Measurements from ENCODE around the gene MRPS27.

MRPS27 gene

DNA sequence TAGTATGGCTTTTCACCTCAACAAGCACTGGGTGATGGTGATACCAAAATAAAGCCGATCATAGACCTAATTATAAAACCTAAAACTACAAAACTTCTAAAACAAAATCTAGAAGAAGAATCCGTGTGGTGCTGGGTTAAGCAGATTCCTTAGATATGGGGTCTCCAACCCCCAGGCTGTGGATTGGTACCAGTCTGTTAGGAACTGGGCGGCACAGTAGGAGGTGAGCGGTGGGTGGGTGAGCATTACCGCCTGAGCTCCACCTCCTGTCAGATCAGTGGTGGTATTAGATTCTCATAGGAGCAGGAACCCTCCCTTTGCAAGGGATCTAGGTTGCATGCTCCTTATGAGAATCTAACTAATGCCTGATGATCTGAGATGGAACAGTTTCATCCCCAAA, 33.2 kb downstream of the MRPS27 start:
- TF ChIP-seq, protein P1, sequence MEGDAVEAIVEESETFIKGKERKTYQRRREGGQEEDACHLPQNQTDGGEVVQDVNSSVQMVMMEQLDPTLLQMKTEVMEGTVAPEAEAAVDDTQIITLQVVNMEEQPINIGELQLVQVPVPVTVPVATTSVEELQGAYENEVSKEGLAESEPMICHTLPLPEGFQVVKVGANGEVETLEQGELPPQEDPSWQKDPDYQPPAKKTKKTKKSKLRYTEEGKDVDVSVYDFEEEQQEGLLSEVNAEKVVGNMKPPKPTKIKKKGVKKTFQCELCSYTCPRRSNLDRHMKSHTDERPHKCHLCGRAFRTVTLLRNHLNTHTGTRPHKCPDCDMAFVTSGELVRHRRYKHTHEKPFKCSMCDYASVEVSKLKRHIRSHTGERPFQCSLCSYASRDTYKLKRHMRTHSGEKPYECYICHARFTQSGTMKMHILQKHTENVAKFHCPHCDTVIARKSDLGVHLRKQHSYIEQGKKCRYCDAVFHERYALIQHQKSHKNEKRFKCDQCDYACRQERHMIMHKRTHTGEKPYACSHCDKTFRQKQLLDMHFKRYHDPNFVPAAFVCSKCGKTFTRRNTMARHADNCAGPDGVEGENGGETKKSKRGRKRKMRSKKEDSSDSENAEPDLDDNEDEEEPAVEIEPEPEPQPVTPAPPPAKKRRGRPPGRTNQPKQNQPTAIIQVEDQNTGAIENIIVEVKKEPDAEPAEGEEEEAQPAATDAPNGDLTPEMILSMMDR (IDR thresholded peaks at IDR 0.05; ENCODE audit: control insufficient read depth, insufficient read depth, low read depth, low read length, missing control alignments) = no peak
- H3K4me3 ChIP-seq (ENCODE audit: control insufficient read depth, low read depth, low read length) = no peak overlapping the region

DNA sequence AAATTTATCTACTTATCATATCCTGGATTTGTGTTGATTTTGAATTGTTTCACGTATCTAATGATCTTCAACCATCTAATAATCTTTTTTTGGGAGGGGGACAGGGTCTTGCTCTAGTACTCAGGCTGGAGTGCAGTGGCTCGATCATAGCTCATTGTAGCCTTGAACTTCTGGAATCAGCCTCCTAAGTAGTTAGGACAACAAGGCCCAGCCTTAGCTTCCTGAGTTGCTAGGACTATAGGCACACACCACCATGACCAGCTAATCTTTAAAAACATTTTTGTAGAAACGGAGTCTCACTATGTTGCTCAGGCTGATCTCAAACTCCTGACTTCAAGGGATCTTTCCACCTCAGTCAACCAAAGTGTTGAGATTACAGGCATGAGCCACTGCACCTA, 34.6 kb downstream of the MRPS27 start:
- DNase-seq (ENCODE audit: low read depth) = no peak
- no peak overlapping the region for H3K4me3 ChIP-seq (ENCODE audit: control insufficient read depth, low read depth, low read length)
- TF ChIP-seq, protein P1 (IDR thresholded peaks at IDR 0.05; ENCODE audit: control insufficient read depth, insufficient read depth, low read depth, low read length, missing control alignments) = no peak

More for the DNA sequence above, 33.2 kb downstream of the MRPS27 start:
- no peak for DNase-seq (ENCODE audit: low read depth)

DNA sequence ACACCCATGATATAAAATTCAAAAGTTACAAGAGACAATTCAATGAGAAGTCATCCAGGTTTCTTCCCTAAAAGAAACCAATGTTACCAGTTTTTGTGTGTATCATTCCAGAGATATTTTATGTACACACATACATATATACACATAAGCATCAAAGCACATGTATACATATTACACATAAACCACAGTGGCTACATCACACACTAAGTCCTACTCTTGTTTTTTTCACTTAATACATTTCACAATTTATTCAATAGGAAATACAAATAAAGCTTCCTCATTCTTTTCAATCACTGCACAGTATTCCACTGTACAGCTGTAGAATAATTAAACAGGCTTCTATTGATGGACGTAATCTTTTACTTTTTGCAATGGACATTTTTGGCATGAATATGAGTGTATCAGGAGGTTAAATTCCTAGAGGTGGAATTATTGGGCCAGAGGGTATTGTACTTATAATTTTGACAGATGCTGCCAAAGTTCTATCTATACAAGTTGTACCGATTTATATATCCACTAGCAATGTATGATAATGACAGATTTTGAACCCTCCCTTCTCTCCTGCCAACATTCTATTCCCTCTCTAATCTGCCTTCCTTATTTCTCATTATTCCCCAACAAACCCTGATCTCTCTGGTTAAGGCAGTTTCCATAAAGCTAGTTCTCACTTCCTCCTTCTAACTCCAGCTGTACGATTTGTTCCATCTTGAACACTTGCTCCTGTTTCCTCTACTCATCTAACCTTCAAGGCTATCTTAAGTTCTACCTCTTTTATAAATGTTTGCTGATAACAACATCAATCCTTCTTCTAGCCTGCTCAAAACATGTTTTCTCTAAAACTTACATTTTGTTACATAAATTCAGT, 35.2 kb downstream of the MRPS27 start:
- no peak overlapping the region for H3K4me3 ChIP-seq (ENCODE audit: control insufficient read depth, low read depth, low read length)
- DNase-seq (ENCODE audit: low read depth) = no peak
- TF ChIP-seq, protein P1 (IDR thresholded peaks at IDR 0.05; ENCODE audit: control insufficient read depth, insufficient read depth, low read depth, low read length, missing control alignments) = no peak

DNA sequence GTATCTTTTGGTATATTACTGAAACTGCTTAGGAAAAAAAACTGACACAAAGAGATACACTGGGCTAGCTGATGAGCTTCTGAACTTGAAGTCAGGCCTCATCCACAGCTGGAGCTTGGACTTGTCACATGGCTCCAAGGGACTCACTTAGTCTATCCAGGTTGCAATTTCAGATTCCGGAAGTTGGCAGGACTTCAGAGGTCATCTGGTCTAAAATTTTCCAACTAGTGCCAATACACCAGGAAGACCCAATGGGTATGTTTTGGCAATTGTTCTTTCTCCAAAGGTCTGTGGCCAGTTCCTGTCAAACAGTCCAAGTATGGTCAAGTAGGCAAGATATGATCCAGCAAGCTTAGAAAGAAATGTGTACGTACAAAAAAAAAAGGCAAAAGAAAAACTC, 36.7 kb downstream of the MRPS27 start:
- H3K4me3 ChIP-seq (ENCODE audit: control insufficient read depth, low read depth, low read length) = no peak overlapping the region
- no peak for DNase-seq (ENCODE audit: low read depth)

DNA sequence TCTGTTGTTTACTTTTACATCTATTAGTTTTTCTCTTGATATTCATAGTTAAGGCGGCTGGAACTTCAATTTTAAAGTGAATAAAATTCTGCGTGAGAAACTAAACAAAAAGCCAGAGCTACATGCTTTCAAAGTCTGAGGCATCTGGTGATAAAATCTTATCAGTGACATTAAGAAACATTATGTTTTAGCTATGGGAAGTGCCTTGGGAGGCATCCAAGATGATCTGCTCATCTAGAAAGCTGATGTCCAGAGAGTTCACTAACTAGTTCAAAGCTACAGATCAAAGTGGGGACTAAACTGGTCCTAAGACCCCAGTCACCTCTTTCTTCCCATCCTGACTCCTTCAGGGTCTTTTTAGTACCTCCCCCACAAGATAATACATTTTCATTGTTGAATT, 37.2 kb downstream of the MRPS27 start:
- no peak overlapping the region for H3K4me3 ChIP-seq (ENCODE audit: control insufficient read depth, low read depth, low read length)
- TF ChIP-seq, protein P1 (IDR thresholded peaks at IDR 0.05; ENCODE audit: control insufficient read depth, insufficient read depth, low read depth, low read length, missing control alignments) = no peak
- no peak for DNase-seq (ENCODE audit: low read depth)

More for the DNA sequence above, 36.7 kb downstream of the MRPS27 start:
- TF ChIP-seq, protein P1 (IDR thresholded peaks at IDR 0.05; ENCODE audit: control insufficient read depth, insufficient read depth, low read depth, low read length, missing control alignments) = no peak

DNA sequence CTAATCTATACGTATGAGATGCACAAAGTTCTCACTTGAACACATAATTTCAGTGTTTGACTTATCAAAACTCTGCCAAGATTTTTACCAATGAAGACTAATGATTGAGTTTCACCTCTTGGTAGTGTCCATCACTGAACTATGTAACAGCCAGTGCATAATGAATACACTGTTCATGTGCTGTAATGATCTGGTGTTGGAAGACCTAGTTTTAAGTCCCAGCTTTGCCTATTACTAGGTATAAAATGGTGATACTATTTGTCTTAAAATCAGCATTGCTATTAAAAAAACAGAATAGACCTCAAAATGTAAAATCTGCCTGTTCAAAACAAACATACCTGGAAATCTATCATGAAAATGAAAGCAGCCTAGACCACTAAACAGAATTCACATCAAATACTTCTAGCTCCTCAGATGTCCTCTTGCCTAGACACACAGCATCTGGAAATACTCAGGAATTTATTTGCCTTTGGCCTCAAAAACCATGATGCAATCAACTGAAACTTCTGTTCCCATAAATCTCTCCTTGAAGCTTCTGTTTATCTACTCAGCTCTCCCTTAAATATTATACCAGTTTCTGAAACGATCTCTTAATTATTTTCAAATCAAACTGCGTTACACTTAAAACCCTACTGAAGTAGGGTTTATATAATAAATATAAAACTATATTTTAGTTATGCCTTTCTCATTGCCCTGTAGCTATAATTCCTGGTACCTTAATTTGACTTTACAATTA, 38.1 kb downstream of the MRPS27 start:
- DNase-seq (ENCODE audit: low read depth) = peak; percentile 86
- TF ChIP-seq, protein P1 (IDR thresholded peaks at IDR 0.05; ENCODE audit: control insufficient read depth, insufficient read depth, low read depth, low read length, missing control alignments) = no peak
- no peak overlapping the region for H3K4me3 ChIP-seq (ENCODE audit: control insufficient read depth, low read depth, low read length)

Data from AG09309 (cell line).